ENCODE data around the gene DAB1.
"Not testable (repeated sequence)": the region's sequence is repeated elsewhere in the genome, so short reads cannot be mapped to it uniquely, and the experiment has no call there.

DAB1 gene

DNA sequence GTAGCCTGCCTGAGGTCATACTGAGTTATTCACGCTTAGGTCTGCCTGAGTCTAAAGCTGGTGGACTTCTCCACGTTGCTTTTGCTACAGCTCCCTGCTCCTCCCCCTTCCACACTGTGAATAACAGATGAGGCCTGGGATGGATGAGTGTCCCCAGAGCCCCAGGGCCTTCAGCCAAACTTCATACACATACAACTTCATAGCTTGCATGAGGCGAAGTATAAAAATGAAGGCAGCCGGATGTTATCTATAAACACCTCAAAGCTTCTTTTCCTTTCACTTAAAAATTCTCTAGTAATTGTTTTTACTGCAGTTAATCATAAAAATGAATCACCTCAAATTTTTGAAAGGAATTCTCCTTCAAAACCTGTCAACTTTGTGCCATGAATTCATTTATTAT lies 70.2 kb downstream of the DAB1 start:
- no peak for DNase-seq

DNA sequence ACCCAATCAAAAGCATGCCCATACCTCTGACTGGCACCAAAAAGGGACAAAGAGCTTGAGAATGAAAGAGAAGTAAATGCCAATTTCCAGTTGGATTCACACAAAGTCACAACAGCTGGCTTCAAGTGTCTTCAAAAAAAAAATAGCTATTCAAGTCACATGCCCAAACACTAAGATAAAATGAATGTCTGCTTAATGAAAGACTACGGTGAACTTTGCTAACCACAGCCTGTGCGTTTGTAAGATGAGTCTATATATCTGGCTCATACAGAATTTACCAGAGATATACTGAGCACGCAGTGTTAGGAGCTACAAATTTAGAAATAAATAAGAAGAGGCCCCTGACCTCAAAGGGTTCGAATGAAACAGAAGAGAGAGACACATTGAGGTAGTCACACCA lies 73.2 kb downstream of the DAB1 start:
- DNase-seq: no peak

DNA sequence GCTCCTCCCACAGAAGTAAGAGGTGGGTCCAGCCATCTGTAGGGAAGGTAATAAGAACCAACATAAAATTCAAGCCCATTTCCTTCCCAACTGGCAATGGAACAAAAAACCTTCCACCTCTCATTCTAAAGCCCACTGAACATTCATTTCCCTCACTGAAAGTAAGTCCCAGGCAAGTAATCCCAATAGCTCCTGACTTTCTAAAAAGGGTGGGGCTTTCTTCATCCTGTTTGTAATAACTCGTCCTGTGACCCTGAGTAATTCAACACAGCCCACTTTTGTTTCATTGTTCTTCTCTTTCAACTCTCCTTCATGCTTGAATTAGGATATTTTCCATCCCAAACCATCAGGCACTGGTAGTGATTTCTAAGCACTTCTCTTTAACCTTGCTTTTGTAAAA lies 74.9 kb downstream of the DAB1 start:
- DNase-seq: no peak

DNA sequence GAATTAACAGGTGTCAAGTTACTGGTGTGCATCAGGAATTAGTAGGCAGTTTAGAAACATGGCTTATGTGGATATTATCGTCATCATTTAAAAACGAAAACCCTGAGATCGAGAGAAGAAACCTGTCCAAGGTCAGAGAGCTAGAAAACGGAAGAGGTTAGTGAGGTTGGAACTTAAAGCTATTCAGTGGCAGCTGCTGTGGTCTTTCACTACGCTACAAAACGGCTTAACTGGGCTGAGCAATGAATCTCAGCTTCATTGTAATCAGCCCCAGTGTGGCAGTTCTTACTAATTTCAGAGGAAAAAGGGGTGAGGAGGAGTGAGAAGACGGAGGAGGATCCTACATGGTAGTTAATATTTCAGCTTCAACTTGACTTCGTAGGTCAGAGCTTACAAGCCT lies 77.9 kb downstream of the DAB1 start:
- no peak for DNase-seq

DNA sequence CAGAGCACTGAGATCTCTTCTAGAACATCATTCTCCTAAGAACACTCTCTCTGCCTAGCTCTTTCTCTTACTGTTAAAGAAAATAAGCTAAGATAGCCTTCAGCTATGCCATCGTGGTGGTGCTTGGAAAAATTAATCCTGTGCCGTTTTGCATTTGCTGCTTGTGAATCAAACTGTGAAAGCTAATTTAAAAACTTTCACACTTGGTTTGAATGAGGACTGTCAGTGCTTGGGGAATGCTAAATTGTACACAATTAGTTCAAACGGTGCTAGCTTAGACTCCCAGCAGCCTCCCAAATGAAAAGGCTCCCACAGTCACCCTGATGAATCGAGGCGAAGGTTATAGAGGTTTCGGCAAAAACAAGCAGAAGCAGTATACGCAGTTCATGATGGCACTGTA lies 79.6 kb downstream of the DAB1 start:
- no peak for DNase-seq

DNA sequence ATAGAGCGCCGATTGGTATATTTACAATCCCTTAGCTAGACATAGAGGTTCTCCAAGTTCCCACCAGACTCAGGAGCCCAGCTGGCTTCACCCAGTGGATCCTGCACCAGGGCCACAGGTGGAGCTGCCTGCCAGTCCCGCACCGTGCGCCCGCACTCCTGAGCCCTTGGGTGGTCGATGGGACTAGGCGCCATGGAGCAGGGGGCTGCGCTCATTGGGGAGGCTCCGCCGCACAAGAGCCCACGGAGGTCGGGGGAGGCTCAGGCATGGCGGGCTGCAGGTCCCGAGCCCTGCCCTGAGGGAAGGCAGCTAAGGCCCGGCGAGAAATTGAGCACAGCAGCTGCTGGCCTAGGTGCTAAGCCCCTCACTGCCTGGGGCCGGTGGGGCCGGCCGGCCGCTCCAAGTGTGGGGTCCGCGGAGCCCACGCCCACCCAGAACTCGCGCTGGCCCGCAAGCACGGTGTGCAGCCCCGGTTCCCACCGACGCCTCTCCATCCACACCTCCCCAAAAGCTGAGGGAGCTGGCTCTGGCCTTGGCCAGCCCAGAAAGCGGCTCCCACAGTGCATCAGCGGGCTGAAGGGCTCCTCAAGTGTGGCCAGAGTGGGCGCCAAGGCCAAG lies 80.5 kb downstream of the DAB1 start:
- not testable (repeated sequence) for DNase-seq

DNA sequence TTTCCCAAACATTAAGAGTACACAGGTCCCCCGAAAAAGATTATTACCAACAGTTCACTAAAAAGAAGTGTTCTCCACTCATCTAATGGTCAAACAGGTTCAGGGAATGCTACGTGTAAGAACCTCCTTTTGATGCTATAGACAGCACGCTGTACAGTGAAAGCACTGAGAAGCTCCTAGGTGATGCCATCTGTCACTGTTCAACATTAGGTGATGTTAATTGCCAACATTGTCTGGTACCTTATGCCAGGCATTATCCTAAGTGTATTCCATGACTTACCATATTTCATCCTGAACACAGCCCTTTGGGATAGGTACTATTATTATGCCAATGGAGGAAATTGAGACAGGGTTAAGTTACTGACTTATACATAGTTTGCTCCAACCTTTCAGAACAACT lies 82.1 kb downstream of the DAB1 start:
- DNase-seq: no peak

DNA sequence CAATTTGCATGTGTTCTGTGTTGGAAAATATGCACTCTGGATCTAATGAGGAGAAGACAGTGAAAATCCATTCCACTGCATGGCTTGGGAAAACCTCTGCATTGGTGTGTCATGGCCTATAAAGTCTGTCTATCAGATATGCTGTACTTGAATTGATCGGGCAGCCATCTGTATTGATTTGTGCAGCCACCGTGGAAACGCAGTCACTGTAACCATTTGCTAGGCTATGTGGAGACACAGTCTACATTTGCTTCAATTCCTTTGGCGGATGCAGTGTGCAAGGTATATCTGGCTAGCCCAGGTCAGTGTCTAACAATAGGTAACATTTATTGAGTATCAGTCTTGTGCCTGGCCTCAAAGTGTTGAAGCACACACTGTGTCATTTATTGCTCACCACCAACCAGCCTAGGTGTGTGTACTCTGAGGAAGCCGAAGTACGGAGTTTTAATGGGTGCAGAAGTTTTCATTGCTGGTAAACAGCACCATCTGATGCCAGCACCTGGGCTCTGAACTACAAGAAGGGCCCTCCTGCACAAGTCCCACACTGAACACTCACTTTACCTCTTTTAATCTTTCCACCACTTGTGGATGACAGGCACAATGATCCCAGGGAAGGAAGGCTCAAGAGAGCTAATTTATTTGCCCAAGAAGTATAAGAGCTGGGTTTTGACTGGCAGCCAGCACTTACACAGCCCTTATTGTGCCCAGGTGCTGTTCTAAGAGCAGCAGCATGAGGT lies 83.4 kb downstream of the DAB1 start:
- no peak for DNase-seq

DNA sequence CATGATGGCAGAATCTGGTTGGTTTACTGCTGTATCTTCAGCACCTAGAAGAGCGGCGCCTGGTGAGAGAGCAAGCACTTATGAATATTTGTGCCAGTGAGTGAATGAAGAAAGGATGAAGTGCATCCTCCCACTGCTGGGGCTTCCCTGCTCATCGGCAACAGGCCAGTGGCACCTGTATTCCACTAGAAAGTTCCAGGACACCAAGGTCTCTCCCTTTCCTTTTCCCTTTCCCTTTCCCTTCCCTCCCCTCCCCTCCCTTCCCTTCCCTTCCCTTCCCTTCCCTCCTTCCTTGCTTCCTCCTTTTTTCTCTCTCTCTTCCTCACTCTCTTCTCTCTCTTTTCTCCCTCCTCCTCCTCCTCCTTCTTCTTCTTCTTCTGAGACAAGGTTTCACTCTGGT lies 86.2 kb downstream of the DAB1 start:
- no peak for DNase-seq

DNA sequence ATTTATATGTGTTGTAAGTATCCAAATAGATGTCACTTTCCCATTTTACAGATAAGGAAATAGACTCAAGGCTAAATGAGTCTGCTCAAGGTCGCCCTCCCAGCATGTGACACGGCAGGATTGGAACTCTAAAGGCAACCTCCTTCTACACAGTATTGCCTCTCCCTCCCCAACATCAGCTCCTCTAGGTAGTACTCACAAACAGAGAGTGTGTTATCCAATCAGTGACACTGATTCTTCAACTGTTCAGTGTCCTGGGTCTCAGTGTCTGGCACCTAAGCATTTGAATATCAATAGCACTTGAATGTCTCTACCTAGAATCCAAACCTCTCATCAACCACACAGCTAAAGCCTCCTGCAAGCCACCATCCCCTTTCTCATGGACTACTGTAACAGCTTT lies 87.1 kb downstream of the DAB1 start:
- no peak for DNase-seq

DNA sequence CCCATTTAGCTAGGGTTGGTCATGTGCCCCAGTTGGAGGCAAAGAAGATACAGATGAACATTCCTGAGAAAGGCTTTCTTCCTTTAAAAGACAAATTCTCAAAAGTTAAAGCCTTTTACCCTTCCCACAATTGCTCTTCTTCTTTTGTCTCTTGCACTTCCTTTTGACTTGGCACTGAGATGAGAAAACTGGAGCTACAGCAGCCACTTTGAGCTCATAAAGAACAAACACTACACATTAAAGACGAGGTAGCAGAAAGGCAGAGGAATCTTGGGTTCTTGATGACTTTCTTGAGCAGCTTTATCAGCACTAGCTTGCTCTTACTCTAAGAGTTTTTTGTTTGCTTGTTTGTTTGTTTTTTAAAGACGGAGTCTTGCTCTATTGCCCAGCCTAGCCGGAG lies 92.2 kb downstream of the DAB1 start:
- DNase-seq: no peak

DNA sequence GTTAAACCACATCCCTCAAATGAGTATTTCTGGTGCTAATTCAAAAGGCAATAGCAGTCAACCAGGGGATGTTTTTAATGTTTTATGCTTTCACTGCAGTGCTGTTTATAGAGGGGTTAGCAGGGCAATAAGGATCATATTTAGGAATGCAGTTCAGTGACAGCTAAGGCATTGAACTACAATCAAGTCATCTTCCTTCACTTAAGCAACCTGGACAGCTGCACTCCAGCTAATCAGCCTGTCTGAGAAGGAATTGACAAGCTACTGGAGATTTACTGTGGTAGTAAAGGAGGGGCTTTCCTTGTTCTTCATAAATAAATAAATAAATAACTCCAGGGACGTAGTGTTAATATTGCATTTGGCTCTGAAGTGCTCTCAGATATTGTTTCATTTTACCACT lies 93.9 kb downstream of the DAB1 start:
- no peak for DNase-seq

DNA sequence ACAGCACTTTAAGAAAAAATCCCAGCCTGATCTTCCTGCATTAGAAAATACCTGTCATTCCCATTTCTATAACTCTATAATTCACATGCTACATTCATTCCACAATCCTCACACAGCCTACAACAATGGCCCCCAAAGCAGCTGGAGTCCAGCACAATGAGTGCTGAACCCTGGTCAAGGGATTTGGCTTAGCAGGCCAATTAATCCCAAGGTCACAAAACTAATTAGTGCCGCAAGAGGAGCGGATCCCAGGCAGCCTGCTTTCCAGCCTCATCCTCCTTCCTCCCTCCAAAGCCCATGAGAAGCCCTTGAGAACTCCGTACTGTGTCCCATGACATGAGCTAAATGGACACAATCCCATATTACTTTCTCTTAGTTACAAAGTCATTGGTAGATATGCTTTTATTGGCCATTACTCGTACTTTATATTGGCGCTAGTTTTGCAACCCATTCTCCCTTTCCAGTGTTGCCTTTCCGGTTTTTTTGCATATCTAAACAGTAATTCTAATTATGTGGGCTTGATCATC lies 94.8 kb downstream of the DAB1 start:
- DNase-seq: no peak

DNA sequence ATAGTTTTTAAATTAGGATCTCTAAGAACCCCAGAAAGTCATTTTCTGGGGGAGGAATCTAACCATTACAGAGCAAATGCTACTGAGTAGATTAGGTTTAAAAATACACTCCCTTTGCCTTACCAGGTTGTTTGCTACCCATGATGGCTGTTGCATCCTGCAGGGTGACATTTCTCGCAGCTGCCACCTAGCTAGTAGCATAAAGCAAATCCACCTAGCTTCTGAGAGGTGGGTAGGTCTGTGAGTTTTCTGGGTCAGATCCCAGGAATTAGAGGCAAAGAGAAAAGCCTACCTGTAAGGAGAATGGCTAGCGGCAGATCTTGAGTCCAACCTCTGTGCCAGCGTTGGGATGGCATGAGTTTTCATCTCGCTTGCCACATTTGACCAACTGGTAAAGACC lies 95.9 kb downstream of the DAB1 start:
- no peak for DNase-seq

DNA sequence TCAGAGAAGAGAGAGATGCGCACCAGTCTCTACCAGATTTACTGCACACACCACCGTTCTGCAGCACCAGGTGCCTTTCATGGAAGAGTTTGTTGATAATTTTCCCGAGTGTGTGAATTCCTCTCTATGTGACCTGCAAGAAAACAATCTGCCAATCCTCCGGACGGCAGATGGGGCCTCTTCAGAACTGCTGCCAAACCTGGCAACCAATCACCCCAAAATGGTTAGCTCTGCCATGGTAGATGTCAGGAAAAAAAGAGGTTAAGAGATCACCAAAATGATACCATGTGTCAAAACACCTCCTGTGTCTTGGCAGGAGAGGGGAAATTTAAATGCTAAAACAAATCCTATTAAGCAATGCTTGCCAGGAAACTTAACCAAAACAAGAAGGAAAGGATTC lies 96.5 kb downstream of the DAB1 start:
- DNase-seq: no peak

DNA sequence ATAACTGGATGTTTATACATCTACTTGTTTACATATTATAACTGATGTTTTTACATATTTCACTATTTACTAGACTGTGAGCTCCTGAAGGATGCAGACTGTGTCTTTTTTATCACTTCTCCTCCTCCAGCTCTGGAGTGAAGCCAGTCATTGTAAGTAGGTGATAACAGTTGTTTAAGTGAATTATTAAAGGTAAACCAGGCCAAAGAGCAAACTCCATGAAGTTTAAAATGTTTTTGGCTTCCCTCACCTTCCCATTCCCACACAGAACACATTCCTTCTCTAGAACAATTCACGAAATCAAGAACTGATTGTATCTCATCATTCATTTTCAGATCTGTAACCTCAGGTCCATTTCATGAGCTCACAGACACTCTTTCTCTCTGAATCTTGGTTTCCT lies 98.3 kb downstream of the DAB1 start:
- DNase-seq: no peak

DNA sequence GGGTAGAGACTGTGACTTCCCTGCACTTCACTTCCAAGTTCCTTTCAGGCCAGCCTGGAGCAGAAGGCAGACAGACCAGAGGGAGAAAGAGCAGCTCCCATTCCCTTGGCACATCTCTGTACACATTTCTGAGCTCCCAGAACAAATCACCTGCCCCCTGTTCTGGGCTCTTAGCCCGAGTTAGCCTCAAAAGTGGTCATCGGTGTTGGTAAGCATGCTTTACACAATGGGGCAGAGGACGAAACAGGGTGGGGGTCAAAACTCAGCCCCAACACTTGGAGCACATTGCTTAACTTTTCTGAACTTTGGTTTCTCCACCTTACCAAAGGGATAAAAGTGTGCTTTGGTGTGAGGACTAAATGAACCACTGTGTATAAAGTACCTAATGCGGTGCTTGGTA lies 98.7 kb downstream of the DAB1 start:
- no peak for DNase-seq

DNA sequence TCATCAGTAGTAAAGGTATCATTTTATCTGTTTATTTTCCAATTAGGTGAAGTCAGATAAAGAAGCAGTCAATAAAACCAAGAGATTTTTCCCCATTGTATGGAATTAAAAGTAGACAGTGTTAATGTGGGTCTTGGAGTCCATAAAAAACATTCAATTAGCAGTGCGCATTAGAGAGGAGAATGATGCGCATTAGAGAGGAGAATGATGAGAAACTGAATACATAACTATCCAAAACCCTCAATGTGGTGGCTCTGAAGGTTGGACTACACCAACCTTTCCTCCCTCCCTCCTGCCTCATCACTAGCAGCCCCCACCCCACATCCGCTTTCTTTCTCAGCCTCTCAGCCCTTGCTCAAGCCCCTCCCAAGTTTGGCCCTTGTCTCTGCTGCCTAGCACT lies 99.5 kb downstream of the DAB1 start:
- no peak for DNase-seq

DNA sequence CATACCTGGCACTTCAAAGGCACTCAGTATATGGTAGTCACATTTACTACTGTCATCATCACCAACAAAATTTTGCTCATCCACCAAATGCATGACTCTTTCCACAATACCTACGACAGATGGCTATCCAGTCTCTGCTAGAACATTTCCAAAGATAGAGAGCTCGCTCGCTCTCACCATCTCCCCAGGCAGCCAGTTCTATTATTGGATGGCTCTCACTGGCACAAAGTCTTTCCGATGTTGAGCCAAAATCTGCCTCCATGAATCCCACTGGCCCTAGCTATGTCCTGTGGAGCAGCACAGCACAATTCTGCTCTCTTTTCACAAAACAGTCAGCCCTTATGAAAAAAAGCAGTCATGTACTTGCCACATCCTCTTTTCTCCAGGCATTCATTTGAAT lies 102.1 kb downstream of the DAB1 start:
- no peak for DNase-seq

DNA sequence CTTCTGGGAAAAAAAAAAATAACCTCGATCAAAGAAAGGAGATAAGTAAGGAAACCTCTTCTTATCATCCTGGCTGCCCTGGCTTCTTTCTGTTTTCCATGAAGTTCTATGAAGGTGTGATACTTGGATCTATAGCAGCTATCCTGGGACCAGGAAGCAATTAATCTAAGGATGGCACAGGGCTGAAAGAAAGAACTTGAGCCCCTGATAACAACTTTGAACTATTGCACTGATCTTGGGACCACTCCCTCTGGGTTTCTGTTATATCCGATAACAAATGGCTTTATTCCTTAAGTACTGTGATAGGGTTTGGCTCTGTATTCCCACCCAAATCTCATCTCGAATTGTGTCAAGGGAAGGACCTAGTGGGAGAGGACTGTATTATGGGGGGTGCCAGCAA lies 104.1 kb downstream of the DAB1 start:
- no peak for DNase-seq

DNA sequence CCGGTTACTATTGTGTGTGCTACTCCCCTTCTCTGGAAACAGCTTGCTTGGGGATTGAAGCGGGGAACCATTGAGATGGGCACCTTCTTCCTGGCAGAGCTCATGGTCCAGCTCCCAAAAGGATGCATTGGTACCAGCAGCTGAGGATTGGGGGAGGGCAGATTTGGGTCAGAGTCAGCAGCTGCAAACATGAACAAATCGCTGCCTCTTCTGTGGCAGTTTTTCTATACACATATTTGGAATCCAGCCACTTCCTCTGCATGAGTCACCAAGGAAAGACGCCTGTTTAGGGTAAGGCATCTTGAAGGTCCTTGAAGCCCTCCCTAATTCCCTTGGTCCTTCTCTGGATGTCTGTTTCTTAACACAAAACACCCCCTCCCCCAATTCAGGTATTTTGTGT lies 104.7 kb downstream of the DAB1 start:
- peak in 1 of 2 experiments; percentile 1 for DNase-seq

DNA sequence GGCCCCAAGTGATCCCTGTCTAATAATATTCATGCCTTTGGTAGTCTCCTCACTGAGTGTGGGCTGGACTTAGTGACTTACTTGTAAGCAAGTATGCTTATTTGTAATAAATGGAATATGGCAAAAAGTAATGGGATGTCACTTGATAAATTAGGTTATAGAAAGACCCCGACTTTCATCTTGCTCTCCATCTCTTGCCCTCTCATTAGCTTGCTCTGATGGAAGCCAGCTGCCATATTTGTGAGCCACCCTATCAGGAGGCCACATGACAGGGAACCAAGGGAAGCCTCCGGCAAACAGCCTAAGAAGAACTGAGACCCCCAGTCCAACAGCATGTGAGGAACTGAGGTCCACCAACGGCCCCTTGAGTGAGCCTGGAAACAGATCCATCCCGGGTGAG lies 107.0 kb downstream of the DAB1 start:
- DNase-seq: no peak

DNA sequence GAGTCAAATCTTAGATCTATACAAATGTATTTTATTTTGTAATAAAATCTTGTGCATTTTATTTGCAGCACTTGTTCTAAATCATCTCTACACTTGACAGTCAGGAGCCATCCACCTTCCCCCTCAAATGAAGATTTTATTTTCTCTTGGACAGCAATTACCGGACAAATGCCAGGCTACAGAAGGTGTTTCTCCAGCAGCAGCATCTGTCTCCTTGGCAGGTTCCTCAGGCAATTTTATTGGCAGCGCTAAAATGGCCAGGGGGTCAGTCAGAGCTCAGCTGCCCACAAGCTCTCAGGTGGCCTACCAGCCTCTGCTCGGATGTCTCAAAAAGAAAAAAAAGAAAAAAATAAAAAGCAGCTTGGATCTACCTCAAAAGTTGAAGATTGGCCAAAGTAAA lies 107.6 kb downstream of the DAB1 start:
- no peak for DNase-seq

DNA sequence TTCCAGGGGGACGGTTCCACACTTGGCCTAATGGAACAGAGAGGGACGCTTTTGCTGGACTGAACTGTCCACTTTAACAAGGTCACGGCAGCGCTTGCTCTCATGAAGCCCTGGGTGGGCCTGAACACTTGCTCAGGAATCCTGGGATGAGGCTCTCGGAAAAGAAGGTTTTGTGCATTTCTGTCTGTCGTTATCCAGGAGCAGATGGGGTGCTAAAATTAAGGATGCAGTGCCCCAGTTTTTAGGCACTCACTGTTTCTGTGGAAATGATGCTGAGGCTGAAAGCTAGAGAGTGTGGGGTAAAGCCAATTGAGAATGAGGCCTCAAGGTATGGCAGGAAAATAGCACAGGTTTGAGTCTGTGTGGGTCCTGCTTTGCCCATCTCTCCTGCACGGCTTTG lies 111.0 kb downstream of the DAB1 start:
- no peak for DNase-seq

DNA sequence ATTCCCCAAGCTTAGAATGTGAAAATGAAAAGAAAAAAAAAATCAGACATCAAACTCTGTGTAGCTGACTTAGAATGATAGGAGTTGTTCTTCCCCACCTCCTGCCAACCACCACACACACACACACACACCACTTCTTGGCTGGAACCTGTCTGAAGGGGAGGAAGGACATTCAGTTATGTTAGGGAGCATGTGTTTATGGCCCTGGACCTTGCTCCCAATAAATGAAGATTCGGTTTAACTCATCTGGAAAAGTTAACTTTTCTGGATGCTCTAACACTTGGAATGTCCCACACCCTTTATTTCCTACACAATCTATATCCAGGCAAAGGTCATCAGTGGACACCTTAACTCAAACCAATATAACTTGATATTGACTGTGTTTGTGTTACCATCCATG lies 112.4 kb downstream of the DAB1 start:
- DNase-seq: no peak

Data from SW 1271 (cell line).